GM13977 (cell line): ENCODE results near the gene SETD1B.
"Not testable (repeated sequence)": the region's sequence is repeated elsewhere in the genome, so short reads cannot be mapped to it uniquely, and the experiment has no call there.

Experiments used
- DNase-seq: peaks from one replicate; pipeline ENCODE4 v3.0.0; 2012; ENCODE audit warnings: low spot score
- in situ Hi-C: fragments of 300-500 bp; cut with MboI; formaldehyde crosslinking; loops from one replicate; pipeline ENCODE4 v1.12.0; 2022; ENCODE audit warnings: low sequenced_read_pairs, low pct_unique_long_range_greater_than_20kb, mixed read lengths, inconsistent platforms; ENCODE audit not compliant: unreplicated experiment
- TF ChIP-seq, protein P1 (sequence below): IDR thresholded peaks from 2 replicates; pipeline ENCODE4 v1.5.1; 2012; ENCODE audit warnings: mild to moderate bottlenecking, control low read depth; ENCODE audit not compliant: insufficient read depth; ENCODE audit errors: extremely low read depth, missing control alignments

SETD1B gene

DNA sequence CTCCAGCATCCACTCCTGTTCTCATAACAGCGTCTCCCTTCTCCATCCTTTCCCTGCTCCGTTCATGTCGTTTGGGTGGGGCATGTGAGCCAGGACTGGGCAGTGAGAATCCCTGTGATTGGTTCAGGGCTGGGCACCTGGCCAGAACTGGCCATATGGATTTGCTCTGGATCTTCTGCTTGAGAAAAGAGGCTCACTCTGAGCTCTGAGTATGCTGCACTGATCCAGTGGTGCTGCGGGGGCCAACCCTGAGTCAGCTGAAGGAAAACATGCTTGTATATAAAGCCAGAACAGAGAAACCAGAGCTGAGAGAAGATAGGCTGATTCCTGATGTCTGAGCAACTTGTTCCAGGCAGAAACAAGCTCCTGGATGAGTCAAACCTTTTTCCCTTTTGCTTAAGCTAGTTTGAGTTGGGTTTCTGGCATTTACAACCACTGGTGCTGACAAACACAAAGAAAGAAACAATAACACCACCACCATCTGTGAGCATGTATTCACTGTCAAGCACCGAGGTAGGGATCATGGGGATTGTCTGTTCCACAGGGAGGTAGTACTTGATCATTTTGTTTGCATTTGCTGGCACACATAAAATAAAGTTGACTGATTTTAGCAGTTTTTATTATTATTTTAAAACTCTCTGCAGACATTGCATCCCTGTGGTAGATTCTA, 68.9 kb downstream of the SETD1B start:
- no peak for DNase-seq
- TF ChIP-seq, protein P1, sequence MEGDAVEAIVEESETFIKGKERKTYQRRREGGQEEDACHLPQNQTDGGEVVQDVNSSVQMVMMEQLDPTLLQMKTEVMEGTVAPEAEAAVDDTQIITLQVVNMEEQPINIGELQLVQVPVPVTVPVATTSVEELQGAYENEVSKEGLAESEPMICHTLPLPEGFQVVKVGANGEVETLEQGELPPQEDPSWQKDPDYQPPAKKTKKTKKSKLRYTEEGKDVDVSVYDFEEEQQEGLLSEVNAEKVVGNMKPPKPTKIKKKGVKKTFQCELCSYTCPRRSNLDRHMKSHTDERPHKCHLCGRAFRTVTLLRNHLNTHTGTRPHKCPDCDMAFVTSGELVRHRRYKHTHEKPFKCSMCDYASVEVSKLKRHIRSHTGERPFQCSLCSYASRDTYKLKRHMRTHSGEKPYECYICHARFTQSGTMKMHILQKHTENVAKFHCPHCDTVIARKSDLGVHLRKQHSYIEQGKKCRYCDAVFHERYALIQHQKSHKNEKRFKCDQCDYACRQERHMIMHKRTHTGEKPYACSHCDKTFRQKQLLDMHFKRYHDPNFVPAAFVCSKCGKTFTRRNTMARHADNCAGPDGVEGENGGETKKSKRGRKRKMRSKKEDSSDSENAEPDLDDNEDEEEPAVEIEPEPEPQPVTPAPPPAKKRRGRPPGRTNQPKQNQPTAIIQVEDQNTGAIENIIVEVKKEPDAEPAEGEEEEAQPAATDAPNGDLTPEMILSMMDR: no peak
- in situ Hi-C loops: no loop called here

DNA sequence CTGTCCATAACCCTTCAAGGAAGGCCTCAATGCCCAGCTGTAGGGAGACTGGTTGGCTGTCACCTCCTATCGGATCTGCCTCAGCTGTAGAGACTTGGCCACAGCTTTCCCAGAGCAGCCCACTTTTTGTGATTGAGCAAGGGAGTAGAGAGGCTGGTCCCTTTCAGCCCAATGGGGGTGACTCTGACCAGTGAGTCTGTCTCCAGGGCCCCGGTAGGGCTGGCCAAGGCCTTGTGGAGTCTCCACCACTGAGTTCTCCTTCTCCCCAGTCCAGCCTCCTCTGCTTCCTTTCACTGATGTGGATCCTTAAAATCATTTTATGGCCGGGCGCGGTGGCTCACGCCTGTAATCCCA, 69.4 kb downstream of the SETD1B start:
- in situ Hi-C loops: no loop called here
- TF ChIP-seq, protein P1: no peak
- no peak for DNase-seq

DNA sequence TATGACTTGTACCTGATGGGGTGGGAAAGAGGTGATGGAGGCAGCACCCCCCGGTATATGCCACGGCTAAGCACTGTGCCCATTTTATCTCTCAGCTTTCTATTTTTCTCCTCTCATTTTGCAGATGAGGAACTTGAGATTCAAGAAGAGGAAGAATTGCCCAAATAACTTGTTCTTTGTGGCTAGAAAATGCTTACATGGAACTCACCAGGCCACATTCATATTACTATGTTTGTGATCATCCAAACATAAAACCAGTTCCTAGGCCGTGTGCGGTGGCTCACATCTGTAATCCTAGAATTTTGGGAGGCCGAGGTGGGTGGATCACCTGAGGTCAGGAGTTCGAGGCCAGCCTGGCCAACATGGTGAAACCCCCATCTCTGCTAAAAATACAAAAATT, 70.3 kb downstream of the SETD1B start:
- TF ChIP-seq, protein P1: no peak
- in situ Hi-C loops: no loop called here
- DNase-seq: no peak

DNA sequence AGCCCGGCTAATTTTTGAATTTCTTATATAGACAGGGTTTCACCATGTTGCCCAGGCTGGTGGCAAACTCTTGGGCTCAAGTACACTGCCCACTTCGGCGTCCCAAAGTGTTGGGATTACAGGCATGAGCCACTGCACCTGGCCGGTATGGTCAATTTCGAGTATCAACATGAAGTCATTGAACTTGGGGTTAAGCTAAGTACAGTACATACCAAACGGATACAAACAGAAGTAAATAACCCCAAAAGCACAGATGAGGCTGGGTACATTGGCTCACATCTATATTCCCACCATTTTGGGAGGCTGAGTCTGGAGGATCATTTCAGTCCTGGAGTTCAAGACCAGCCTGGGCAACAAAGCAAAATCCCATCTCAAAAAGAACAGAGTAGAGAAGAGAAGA, 71.8 kb downstream of the SETD1B start:
- no peak for DNase-seq
- in situ Hi-C loops: no loop called here
- TF ChIP-seq, protein P1: no peak

DNA sequence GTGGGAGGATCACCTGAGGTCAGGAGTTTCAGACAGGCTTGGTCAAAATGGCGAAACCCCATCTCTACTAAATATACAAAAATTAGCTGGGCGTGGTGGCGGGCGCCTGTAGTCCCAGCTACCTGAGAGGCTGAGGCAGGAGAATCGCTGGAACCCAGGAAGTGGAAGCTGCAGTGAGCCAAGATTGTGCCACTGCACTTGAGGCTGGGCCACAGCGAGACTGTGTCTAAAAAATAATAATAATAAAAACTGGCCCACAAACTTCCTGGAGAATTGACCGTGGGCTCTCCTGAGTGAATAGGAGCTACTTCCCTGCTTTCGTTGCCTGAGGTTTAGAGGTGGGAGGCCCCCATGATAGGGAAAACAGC, 72.3 kb downstream of the SETD1B start:
- in situ Hi-C loops, DNase-seq: not testable (repeated sequence)
